Neural progenitor cell (in vitro differentiated cells): ENCODE measurements around the gene MYL2.

Experiments
- EZH2 ChIP-seq: fragments of 200-600 bp; sonication (generic); IDR thresholded peaks from 2 replicates; pipeline ENCODE4 v1.6.1; 2017; ENCODE audit warnings: antibody characterized with exemption, mild to moderate bottlenecking, moderate library complexity
- TF ChIP-seq, protein P1 (sequence below): fragments of 200-600 bp; sonication (generic); IDR thresholded peaks from 2 replicates; pipeline ENCODE4 v1.5.1; 2017; ENCODE audit warnings: antibody characterized with exemption, mild to moderate bottlenecking

DNA sequence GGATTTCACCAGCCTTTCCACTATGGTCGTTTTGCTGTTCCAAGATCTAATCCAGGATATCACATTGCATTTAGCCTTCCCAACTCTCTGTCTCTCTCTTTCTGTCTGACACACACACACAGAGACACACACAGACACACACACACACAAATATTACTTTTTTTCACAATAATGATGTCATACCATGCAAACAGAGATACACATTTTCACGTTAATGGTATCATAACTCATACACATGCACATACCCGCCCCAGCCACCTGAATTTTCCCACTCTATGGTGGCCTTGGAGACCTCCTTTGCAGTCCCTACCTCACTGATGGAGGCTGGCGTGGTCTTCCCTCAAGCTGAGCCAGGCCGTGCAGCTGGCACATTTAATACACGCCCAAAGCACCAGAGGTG, 7.2 kb upstream of the MYL2 start:
- TF ChIP-seq, protein P1, sequence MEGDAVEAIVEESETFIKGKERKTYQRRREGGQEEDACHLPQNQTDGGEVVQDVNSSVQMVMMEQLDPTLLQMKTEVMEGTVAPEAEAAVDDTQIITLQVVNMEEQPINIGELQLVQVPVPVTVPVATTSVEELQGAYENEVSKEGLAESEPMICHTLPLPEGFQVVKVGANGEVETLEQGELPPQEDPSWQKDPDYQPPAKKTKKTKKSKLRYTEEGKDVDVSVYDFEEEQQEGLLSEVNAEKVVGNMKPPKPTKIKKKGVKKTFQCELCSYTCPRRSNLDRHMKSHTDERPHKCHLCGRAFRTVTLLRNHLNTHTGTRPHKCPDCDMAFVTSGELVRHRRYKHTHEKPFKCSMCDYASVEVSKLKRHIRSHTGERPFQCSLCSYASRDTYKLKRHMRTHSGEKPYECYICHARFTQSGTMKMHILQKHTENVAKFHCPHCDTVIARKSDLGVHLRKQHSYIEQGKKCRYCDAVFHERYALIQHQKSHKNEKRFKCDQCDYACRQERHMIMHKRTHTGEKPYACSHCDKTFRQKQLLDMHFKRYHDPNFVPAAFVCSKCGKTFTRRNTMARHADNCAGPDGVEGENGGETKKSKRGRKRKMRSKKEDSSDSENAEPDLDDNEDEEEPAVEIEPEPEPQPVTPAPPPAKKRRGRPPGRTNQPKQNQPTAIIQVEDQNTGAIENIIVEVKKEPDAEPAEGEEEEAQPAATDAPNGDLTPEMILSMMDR, result no peak
- no peak for TF ChIP-seq EZH2
